ENCODE data around the gene SCG5. TPM values are rescaled to one million over a fixed set of nuclear protein-coding genes. Genes with fewer than 3 reads are reported as not detected.

The SCG5 gene
- total RNA-seq, 1 donor from 2014 or later, result 12.1 TPM

DNA sequence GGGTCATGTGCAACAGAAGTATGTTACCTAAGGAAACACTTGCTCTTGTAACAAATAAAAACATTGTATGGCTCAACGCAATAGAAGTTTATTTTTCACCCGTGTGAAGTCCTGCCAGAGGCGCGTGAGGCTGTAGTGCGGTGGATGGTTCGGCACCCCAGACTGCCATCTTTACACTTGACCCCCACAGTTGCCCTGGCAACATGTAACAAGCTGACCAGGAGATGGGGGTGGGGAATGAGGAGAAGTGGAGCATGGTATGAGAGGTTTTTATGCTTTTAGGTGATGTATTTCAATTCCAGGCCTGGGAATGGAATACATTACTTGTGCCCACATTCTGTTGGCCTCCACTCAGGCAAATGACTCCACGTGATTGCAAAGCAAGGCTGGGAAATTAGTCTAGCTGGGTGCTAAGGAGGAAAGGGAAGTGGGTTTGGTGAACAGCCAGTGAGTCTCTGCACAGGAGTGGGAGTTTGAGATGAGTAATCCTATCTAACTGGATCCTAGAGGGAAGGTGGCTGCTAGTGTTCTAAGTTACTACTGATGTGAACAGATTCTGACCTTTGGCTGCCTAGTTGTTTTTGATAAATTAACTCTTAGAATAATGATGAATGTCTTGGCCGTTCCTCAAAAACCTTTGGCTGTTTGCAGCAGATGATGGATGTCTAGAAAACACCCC is 42.5 kb downstream of the SCG5 start:
- Histone ChIP-seq H3K4me3 (ENCODE audit: insufficient read depth, low read depth, low read length) (no peak overlapping the region), H3K4me1 (ENCODE audit: insufficient read depth, low read length) (peaks cover 48% of the 10 kb centered on the region), H3K36me3 (ENCODE audit: insufficient read depth, low read length) (no peaks in the 10 kb centered on the region), H3K9me3 (ENCODE audit: insufficient read depth, low read depth, low read length) (peaks cover 5% of the 10 kb centered on the region), H3K27ac (ENCODE audit: low read depth, low read length) (peak overlapping the region; percentile 91), H4K20me1 (ENCODE audit: insufficient read depth, low read length) (no peaks in the 10 kb centered on the region), H3K79me2 (ENCODE audit: insufficient read depth, low read length) (no peaks in the 10 kb centered on the region), H3K27me3 (ENCODE audit: insufficient read depth, low read length) (no peaks in the 10 kb centered on the region), H3K9ac (ENCODE audit: low read length) (peak overlapping the region; percentile 76), H3K4me2 (ENCODE audit: low read length) (peak overlapping the region; percentile 66), H2AFZ (ENCODE audit: low read depth, low read length) (no peak overlapping the region)
- peak; percentile 99 for DNase-seq (ENCODE audit: low read depth)
- Mint-ChIP-seq H3K4me1 (ENCODE audit: low read depth, unreplicated experiment) (peaks cover 50% of the 10 kb centered on the region), H3K4me3 (ENCODE audit: unreplicated experiment) (peak overlapping the region; percentile 17), H3K27me3 (ENCODE audit: low read depth, unreplicated experiment) (no peaks in the 10 kb centered on the region), H3K36me3 (ENCODE audit: low read depth, unreplicated experiment) (no peaks in the 10 kb centered on the region), H3K27ac (ENCODE audit: unreplicated experiment) (peak overlapping the region; percentile 93), H3K9me3 (ENCODE audit: unreplicated experiment) (no peaks in the 10 kb centered on the region)
- TF ChIP-seq, protein P1, sequence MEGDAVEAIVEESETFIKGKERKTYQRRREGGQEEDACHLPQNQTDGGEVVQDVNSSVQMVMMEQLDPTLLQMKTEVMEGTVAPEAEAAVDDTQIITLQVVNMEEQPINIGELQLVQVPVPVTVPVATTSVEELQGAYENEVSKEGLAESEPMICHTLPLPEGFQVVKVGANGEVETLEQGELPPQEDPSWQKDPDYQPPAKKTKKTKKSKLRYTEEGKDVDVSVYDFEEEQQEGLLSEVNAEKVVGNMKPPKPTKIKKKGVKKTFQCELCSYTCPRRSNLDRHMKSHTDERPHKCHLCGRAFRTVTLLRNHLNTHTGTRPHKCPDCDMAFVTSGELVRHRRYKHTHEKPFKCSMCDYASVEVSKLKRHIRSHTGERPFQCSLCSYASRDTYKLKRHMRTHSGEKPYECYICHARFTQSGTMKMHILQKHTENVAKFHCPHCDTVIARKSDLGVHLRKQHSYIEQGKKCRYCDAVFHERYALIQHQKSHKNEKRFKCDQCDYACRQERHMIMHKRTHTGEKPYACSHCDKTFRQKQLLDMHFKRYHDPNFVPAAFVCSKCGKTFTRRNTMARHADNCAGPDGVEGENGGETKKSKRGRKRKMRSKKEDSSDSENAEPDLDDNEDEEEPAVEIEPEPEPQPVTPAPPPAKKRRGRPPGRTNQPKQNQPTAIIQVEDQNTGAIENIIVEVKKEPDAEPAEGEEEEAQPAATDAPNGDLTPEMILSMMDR (IDR thresholded peaks at IDR 0.05; ENCODE audit: insufficient read depth, low read depth, low read length), result no peak
- no peak for TF ChIP-seq EZH2 (IDR thresholded peaks at IDR 0.05; ENCODE audit: insufficient read depth, low read length)
- FAIRE-seq, result peak; percentile 100

DNA sequence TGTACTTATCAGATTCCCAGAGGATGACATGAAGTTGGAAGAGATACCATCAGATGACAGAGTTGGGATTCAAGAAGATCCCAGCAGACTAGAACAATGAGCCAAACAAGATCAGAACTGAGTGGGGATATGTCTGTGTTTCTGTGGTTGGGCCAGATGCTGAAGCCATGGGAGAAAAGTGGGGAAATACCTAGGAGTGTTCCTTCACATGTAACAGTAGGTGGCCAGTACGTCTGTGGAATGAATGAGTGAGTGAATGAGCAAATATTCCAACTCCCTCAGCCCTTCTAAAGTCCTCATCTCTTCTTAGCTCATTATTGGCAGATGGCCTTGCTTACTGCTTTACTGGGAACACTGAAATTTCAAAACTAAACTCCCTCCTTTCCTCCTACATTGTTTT is 44.1 kb downstream of the SCG5 start:
- peaks cover 54% of the 10 kb centered on the region for H3K4me1 Mint-ChIP-seq (ENCODE audit: low read depth, unreplicated experiment)
- no peaks in the 10 kb centered on the region for H3K36me3 Mint-ChIP-seq (ENCODE audit: low read depth, unreplicated experiment)
- Histone ChIP-seq H3K4me2 (ENCODE audit: low read length) (peak overlapping the region; percentile 5), H3K9ac (ENCODE audit: low read length) (no peak overlapping the region), H3K27ac (ENCODE audit: low read depth, low read length) (peak overlapping the region; percentile 91), H3K27me3 (ENCODE audit: insufficient read depth, low read length) (no peaks in the 10 kb centered on the region), H4K20me1 (ENCODE audit: insufficient read depth, low read length) (no peaks in the 10 kb centered on the region), H3K4me3 (ENCODE audit: insufficient read depth, low read depth, low read length) (no peak overlapping the region), H2AFZ (ENCODE audit: low read depth, low read length) (no peak overlapping the region), H3K9me3 (ENCODE audit: insufficient read depth, low read depth, low read length) (peaks cover 5% of the 10 kb centered on the region), H3K36me3 (ENCODE audit: insufficient read depth, low read length) (no peaks in the 10 kb centered on the region), H3K79me2 (ENCODE audit: insufficient read depth, low read length) (no peaks in the 10 kb centered on the region), H3K4me1 (ENCODE audit: insufficient read depth, low read length) (peaks cover 48% of the 10 kb centered on the region)
- DNase-seq (ENCODE audit: low read depth), result peak; percentile 84
- no peaks in the 10 kb centered on the region for H3K27me3 Mint-ChIP-seq (ENCODE audit: low read depth, unreplicated experiment)
- peak overlapping the region; percentile 14 for H3K4me3 Mint-ChIP-seq (ENCODE audit: unreplicated experiment)
- peak; percentile 83 for FAIRE-seq
- no peaks in the 10 kb centered on the region for H3K9me3 Mint-ChIP-seq (ENCODE audit: unreplicated experiment)
- peak overlapping the region; percentile 60 for H3K27ac Mint-ChIP-seq (ENCODE audit: unreplicated experiment)
- TF ChIP-seq, protein P1 (IDR thresholded peaks at IDR 0.05; ENCODE audit: insufficient read depth, low read depth, low read length), result no peak
- TF ChIP-seq EZH2 (IDR thresholded peaks at IDR 0.05; ENCODE audit: insufficient read depth, low read length), result no peak

DNA sequence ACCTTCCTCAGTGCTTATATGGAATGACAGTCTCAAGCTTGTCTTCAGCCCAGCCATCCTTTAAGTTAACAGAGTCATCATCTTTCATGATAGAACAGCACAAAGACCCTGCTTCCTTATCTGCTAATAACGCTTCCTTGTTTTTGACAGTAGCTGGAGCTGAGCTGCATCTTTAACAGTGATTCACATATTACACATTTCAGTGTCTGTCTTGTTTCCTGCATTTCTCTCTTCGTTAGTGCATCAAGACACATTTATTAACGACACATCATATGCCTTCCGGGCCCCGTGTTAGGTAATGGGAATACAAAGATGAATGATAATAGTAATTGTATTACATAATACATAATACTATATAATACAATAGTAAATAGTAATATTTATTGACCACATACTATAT is 46.0 kb downstream of the SCG5 start:
- H3K9me3 ChIP-seq (ENCODE audit: insufficient read depth, low read depth, low read length), result peaks cover 5% of the 10 kb centered on the region
- no peaks in the 10 kb centered on the region for H3K36me3 ChIP-seq (ENCODE audit: insufficient read depth, low read length)
- peak overlapping the region; percentile 44 for H3K4me2 ChIP-seq (ENCODE audit: low read length)
- no peak for TF ChIP-seq EZH2 (IDR thresholded peaks at IDR 0.05; ENCODE audit: insufficient read depth, low read length)
- TF ChIP-seq, protein P1 (IDR thresholded peaks at IDR 0.05; ENCODE audit: insufficient read depth, low read depth, low read length), result no peak
- Mint-ChIP-seq H3K27me3 (ENCODE audit: low read depth, unreplicated experiment) (no peaks in the 10 kb centered on the region), H3K4me3 (ENCODE audit: unreplicated experiment) (no peak overlapping the region), H3K27ac (ENCODE audit: unreplicated experiment) (peak overlapping the region; percentile 34), H3K36me3 (ENCODE audit: low read depth, unreplicated experiment) (no peaks in the 10 kb centered on the region), H3K9me3 (ENCODE audit: unreplicated experiment) (no peaks in the 10 kb centered on the region), H3K4me1 (ENCODE audit: low read depth, unreplicated experiment) (peaks cover 49% of the 10 kb centered on the region)
- no peaks in the 10 kb centered on the region for H4K20me1 ChIP-seq (ENCODE audit: insufficient read depth, low read length)
- no peaks in the 10 kb centered on the region for H3K27me3 ChIP-seq (ENCODE audit: insufficient read depth, low read length)
- H2AFZ ChIP-seq (ENCODE audit: low read depth, low read length), result no peak overlapping the region
- DNase-seq (ENCODE audit: low read depth), result peak; percentile 79
- no peak overlapping the region for H3K4me3 ChIP-seq (ENCODE audit: insufficient read depth, low read depth, low read length)
- no peaks in the 10 kb centered on the region for H3K79me2 ChIP-seq (ENCODE audit: insufficient read depth, low read length)
- peak overlapping the region; percentile 73 for H3K27ac ChIP-seq (ENCODE audit: low read depth, low read length)
- H3K9ac ChIP-seq (ENCODE audit: low read length), result peak overlapping the region; percentile 50
- peak; percentile 29 for FAIRE-seq
- H3K4me1 ChIP-seq (ENCODE audit: insufficient read depth, low read length), result peaks cover 39% of the 10 kb centered on the region

Measured in astrocyte (in vitro differentiated cells and primary cell).